KG1 (cell line): ENCODE results near the gene ANXA2.
"Not testable (repeated sequence)": the region's sequence is repeated elsewhere in the genome, so short reads cannot be mapped to it uniquely, and the experiment has no call there.

Experiments used
- DNase-seq: peaks from one replicate; lab custom pipeline; 2025; lab: John Stamatoyannopoulos, UW

ANXA2 gene

DNA sequence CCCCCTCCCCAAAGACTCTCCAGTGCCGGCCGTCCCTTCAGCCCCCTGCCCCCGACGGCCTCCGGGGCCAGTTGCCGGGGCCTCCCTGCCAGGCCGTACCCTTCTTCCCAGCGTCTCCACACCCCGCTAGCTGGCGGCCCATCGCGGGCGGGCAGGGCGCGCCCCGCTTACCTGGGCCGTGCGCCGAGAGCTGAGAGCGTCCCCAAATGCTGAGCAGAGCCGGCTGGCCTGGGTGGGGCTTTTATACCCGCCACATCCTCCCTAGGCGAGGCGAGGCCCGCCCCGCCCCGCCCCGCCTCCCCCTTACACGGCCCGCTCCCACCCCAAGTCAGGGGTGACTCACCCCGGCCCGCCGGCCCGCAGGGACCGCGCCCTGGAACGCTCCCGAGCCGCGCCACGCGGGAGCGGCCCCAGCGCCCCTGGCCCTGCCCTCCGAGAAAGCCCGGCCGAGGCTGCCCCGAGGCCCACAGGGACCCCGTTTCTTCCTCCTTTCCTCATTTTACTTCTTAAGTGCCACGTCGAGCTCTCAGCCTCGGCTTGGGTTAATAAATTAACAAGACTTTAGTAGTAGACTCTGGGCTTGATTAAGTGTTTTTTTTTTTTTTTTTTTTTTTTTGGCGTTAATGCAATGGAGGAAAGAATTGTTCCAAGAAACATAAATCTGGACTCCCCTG, at the start of gene ANXA2:
TSS of gene ANXA2 (minus strand) at position 215 of the 674 bp plus-strand sequence. CDS start 11,911 bp downstream, outside the sequence.
- DNase-seq: no peak

DNA sequence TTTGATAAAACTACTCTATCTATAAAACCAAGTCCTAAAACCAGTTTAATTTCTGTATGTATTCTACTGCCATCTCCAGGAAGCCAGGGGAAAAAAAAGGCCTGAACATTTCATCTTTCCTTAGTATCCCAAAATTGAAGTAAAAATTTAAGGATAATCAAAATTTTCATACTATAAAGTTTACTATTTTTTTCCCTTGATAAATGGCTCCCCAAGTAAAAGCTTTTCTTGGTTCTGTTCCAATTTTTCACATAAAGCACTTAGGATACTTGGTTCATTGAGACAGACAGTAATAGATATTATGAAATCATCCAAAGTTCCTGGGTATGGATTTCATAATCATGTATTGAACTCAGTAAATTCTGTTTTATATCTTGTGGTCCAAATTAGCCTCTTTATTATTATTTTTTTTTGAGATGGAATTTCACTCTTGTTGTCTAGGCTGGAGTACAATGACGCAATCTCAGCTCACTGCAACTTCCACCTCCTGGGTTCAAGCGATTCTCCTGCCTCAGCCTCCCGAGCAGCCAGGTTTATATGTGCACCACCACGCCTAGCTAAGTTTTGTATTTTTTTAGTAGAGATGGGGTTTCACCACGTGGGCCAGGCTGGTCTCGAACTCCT, 46.6 kb upstream of the ANXA2 start:
- DNase-seq: no peak

DNA sequence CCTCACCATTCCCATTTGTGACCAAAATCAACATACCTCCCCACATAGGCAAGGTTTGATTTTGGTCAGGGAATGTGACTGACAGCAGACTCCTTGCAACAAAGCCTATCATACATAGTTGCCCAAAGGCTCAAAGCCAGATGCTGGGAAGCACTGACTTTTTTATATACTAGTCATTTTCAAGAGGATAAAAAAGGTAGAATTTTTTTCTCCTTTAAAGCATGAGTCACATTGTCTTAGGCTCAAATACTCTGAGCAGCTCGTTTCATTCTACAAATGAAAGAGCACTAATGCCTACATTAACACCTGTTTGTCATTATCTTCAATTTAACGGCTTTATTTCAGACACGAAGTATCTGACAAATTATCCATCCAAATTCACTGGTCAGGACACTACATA, 45.0 kb upstream of the ANXA2 start:
- DNase-seq: no peak

DNA sequence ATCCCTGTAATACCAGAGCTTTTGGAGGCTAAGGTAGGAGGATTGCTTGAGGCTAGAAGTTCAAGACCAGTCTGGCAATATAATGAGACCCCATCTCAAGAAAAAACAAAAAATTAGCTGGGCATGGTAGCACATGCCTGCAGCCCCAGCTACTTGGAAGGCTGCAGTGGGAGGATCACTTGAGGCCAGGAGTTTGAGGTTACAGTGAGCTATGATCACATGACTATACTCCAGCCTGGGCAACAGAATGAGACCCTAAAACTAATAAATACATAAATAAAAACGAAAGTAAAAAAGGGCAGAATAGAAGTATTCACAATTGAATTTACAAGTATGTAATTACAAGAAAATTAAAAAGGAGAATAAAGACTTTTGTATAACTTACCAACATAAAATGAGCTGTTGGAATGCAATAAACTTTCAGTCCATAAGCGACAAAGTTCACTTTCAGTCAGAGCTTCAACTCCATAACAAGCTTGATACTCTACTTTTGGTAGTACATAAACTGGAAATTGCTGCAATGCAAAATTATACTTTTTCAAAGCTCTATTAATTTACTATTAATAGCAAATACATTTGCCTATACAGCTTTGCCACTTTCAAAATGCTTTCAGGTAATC, 44.4 kb upstream of the ANXA2 start:
- no peak for DNase-seq

DNA sequence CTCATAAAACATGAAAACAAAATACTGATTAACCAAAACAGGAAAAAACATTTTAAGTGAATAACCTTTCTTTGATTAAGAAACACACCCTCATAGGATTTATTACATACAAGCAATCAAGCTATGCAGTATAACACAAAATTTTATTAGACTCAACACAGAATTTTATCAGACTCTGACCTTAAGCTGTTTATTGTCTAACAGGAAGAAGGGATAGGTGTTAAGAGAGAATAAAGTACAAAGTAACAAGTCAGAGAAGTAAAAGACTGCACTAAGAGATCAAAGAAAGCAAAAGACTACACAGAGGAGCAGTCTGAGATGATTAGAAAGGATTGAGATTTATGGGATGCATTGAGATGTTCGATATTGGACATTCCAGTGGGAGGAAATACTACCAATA, 43.5 kb upstream of the ANXA2 start:
- DNase-seq: no peak

DNA sequence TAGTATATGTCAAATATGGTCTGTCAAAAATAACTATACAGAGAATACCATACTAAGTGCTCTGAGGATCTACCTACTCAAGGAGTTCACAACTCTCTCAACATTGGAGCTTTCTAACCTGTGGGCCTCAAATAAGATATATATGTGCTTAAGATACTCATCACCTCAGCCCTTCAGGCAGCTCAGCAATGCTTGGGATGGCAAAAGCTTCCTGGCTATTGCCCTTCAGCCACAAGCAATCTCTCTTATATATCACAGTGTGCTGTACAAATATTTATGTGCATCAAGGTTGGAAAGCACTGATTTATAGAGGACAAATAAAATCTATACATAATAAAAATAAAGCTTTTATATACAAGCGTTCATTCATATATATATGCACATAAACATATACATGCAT, 40.9 kb upstream of the ANXA2 start:
- DNase-seq: no peak

DNA sequence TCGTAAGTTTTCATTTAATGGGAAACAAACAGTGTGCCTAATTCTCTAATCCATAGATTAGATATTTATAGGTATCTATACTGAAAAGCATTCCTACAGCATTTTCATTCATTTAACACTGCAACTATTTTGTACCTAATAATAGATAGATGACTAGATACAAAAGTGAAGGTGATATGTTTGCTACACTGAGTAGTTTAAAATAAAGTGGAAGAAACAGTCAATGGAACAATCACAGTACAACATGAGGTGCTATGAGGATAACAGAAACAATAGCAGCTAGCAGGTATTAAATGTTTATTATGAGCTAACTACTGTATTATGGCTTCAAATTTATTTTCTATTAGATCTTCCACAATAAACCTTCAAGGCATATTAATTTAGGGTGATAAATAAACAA, 31.1 kb upstream of the ANXA2 start:
- DNase-seq: no peak

DNA sequence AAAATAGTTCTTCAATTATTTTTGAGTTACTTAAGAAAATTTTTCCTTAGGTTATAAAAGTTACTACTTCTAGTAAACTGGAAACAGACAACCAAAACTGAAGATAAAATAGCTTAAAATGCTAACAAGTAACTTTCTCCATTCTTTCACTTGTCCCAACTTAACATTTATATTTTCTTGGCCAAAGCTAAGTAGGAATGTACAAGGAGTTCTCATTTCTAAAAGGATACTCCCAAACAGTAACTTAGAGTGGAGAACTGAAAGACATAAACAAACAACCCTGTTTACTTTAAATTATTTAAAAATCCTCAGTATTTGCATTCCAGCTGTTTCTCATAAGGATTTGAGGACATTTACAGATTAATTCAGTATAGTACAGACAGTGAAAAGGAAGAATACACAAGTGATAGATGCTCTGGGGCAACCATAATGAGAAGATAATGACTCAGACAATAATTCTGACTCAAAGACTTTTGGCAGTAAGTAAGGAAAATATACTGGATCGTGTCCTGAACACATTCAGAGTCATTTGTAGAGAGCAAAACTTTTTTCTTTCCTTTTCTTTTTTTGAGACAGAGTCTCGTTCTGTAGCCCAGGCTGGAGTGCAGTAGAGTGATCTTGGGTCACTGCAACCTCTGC, 29.2 kb upstream of the ANXA2 start:
- DNase-seq: no peak

DNA sequence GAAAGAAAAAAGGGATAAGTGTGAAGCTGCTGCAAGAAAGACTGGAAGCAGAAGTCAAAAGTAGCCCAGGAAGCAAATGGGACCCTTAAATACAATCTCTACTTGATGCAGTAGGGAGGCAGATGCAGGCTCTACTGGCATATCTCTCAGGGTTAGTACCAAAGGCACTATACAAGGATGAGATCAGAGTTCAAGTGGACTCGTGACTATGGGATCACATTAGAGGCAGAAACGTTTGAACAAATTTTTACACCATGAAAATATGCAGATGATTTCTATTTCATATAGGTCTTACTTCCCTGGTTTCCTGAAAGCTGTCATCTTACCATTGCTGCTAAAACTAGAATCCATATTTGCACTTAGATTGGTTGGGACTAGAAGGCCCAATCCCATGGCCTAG, 27.7 kb upstream of the ANXA2 start:
- DNase-seq: no peak

DNA sequence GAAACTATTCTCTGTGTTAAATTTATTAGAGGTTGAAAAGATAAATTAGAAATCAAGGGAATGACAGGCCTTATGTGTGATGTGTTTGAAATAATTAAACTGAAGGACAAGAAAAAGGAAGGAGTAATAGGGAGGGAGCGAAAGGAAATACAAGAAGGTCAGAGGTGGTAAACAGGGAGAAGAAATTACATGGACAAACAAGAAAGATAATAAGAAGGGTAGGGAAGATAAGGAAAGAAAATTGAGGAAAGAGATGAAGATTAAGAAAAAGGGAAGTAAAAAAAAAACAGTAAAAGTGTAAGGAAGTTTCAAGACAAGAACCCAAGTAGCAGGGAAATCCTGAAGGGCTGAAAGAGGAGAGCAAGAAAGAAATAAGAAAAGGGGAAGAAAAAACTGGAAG, 26.2 kb upstream of the ANXA2 start:
- DNase-seq: no peak

DNA sequence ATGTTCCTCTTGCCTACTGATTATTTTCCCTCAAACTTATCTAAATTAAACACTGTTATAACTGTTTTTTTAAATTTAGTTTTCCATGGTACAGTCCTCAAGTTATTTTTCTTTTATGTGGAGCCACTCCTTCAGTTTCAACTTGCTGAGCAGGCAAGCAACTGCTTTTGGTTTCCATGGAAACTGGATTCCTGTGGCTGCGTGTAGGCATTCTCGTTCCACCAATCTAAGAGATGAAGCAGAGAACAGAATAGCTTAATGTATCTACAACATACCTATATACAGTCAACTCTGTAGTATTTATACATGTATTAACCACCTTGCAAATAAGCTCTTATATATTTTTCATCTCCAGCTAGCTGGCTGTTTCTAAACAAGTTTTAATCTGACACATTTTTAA, 25.8 kb upstream of the ANXA2 start:
- DNase-seq: no peak

DNA sequence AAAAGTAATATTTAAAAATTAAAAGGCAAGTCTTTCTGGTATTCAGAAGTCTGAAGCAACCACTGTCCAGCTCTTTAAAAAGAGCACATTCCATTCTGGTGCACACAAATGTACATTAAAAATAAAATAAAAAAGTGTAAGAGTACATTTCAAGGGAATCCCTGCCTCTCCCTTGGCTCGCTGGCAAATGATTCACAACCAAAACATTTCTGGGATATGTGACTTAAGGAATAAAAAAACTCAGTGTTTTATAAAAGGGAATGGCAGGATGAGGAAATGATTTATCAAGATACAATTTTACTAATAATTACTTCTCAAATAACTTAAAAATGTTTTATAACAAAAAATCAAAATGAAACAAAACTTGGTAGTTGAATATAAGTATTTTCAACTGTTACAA, 23.8 kb upstream of the ANXA2 start:
- DNase-seq: no peak

DNA sequence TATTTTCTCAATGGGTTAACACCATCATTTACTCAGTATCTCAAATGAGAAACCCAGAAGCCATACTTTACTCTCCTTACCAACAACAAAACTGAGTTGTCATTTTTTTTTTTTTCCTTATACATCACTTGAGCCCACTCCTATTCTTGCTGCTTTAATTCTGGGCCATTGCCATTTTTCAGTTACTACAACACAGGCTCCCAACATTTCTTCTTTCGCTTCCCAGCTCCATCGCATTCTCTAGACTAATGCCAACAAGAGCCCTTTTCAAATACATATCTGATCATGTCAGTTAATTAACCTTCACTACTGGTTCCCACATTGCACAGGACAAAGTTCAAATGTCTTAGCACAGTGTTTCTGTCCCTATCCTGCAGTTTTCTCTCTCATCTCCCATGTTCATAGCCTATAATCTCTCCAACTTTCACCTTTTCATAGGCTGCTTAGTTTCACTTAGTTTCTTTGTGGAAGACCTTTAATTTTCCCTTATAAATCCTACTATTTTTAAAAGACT, 22.5 kb upstream of the ANXA2 start:
- no peak for DNase-seq

DNA sequence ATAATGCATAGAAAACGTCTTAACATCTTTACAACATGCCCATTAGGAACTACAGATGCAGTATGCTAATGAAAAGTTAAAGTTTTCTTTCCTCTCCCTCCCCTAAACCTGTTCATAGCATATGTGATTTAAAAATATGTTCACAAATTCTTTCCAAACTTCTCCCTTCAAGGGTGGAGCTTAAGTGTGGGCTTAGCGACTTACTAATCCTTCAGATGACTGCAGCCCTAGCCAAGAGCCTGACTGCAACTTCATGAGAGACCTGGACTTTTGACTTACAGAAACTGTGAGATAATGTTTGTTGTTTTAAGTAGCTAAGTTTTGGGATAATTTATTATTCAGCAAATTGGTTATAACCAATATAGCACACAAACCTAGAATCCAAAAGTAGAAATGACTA, 22.0 kb upstream of the ANXA2 start:
- no peak for DNase-seq

DNA sequence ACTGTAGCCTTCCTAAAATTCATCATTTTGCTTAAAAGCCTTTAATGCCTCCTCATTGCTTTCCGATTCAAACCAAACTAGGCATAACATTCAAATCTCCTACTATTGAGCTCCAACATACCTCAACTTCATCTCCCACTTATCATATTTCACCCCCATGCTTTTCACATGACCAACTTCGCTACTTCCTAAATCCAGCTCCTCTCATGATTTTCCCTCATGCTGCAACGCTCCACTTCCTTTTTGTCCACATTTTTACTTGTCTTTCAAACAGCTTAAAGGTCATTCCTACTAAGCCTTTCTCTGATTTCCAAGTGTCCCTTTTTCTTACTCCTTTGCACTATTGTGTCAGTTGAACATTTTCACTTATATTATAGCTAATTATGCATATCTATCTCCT, 20.3 kb upstream of the ANXA2 start:
- no peak for DNase-seq

DNA sequence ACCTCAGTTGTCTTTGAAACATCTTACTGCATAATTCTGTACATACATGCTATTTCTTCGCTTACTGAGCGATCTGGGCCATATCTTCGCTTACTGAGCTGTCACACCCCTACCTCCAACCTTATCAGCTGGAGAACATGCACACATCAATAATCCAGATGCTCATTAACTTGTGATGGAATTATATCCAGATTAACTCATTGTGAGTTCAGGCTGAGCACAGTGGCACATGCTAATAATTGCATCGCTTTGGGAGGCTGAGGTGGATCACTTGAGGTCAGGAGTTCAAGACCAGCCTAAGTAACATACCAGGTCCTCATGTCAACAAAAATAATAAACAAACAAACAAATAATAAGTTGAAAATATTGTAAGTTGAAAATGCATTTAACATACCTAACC, 19.3 kb upstream of the ANXA2 start:
- no peak for DNase-seq

DNA sequence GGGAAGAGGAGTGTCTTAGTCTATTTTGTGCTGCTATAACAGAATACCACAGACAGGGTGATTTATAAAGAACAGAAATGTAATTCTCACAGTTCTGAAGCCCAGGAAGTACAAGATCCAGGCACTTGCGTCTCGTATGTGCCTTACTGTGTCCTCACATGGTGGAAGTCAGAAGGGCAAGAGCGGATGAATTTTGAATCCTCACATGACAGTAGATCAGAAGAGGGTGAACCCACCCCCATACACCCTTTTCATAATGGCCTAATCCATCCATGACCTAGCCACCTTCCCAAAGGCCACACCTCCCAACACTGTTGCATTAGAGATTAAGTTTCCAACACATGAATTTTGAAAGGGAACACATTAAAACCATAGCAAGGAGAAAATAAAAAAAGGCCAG, 18.7 kb upstream of the ANXA2 start:
- DNase-seq: no peak

DNA sequence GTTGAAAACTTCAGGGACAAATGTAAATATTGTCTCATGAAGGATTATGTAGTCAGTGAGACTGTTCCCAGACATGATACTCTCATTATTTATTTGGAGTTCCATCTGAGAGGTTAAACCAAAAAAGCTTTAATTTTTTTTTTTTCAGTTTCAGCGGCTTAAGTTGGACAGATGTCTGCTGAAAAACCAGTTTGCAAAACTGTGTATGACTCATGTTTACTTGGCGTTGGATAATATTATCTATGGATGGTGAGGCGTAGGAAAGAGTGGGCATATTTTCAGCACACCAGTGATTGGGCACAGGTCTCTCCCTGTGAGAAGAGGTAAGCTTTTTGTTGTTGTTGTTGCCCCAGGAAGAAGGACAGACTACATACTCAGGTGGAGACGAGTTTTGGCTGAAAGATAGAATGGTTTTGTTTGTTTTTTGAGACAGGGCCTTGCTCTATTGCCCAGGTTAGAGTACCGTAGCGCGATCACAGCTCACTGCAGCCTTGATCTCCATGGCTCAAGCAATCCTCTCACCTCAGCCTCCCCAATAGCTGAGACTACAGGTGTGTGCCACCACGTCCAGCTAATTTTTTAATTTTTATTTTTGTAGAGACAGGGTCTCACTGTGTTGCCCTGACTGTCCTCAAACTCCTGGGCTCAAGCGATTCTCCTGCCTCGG, 16.4 kb upstream of the ANXA2 start:
- DNase-seq: no peak

DNA sequence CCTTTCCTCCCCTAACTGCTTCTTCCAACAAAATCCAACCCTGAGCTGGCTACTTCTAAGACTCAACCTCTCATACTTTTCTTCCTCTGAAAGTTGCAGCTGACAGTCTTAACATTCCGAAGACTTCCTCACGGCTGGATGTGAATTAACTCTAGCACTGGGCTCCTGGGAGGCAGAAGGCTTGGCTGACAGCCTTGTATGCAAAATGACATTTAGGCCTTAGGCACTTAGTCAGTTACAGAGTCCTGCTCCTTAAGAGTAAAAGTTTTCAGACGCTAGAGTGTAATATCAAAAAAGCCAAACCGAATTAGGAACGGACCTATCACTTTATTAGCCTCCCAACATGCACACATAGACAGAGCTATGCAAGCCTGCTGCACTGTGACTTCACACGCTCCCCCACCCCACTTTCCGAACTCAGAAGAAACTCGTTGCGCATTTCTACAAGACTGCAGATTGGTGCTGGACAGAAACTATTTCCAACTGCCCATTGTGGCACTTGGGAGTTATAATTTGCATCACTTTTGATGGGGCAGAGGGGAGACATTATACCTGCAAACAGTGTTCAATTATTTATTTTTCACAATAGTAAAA, 15.5 kb upstream of the ANXA2 start:
- no peak for DNase-seq

DNA sequence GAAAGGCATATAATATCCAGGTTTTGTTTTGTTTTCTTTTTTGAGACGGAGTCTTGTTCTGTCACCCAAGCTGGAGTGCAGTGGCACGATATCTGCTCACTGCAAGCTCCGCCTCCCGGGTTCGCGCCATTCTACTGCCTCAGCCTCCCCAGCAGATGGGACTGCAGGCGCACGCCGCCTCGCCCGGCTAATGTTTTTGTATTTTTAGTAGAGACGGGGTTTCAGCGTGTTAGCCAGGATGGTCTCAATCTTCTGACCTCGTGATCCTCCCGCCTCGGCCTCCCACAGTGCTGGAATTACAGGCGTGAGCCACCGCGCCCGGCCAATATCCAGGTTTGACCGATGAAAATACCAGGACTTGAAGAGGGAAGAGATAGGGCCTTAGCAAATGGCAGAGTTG, 15.0 kb upstream of the ANXA2 start:
- not testable (repeated sequence) for DNase-seq

DNA sequence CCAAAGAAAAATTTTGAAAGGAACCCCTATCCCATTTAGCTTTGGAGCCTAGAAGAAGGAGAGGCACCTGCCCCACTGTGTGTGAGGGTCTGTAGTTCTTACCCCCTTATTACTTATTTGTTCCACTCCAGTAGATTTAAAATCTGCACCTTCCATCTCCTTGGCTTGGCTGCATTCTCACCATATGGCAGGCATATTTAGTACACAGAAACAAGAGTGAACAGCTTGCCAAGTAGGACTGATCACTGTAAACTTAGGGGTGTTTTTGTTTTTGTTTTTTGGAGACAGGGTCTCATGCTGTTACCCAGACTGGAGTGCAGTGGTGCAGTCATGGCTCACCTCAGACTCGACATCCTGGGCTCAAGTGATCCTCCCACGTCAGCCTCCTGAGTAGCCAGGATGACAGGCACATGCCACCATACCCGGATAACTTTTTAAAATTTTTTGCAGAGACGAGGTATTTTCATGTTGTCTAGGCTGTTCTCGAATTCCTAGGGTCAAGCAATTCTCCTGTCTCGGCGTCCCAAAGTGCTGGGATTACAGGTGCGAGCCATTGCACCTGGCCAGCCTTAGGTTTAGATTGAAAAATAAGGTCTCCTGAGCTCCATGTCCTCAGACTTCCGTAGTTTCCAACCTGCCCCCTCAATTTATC, 14.1 kb upstream of the ANXA2 start:
- no peak for DNase-seq
